Measurements from ENCODE around the gene MN1. TPM values are rescaled to one million over a fixed set of nuclear protein-coding genes. Genes with fewer than 3 reads are reported as not detected.

Gene MN1
- total RNA-seq, 2 donors from 2014 or later = 0.92 to 2.3 TPM

DNA sequence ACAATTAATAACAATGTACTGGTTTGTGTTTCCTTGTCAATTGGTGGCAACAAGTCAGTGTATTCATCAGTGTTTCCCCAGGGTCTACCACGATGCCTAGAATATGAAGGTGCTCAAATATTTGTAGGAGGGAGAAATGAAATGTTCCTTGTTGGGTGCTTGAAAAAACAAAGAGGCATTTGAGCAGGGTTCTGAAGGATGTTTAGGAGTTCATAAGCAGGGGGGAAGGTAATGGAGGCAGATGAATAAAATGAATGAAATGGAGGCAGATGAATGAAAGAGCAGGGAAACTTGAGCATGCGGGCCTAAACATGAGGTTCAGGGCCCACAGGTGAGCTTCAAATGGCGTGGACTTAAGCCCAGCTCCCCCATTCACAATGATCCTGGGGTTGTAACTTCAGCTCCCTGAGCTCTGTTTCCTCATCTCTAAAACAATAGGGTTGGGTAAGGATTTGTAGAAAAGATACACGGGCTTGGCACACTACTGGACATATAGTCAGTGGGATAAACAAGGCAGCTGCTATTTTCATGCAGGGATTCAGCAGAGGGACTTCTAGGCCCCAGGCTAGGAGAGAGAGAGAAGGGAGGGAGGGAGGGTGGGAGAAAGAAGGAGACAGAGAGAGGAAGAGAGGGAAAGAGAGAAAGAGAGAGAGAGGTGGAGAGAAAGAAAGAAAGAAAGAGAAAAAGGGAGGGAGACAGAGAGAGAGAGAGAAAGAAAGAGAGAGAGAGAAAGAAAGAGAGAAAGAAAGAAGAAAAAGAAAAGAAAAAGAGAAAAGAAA lies 73.7 kb downstream of the MN1 start:
- intact Hi-C loops (cut with DNase I, micrococcal nuclease) = no loop called here
- ATAC-seq = no peak
- DNase-seq = no peak

DNA sequence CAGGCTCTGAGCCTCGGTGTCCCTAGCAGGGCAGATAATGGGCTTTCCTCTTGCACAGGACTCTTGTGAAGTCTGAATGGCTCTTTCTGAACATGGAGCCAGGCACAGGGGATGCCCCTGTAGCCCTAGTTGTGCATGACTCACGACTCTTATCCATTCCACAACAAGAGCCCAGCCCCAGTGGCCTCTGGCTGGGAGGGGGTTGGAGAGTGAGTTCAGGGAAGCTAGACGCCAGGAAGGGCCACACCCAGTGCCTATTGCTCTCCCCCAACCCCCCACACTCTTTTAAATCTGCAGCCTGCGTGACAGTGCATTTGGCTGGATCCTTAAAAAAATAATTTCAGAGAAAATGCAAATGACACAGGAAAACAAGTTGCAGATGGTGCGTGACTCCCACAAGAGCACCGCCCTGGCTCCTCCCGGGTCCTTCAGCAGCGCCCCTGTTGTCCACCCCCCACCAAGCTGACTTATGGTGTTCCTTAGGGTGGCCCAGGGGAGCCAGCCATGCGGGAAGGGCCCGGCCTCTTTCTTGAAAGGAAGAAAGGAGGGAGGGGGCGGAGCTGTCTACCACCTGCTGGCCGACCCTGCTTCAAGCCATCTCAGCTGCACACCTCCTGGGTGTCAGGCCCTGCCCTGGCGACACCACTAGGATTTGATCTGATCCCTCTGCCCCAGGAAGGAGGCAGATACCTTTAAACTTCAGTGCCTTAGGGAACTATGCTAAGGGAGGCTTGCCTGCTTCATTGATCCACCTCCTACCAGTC lies 74.7 kb downstream of the MN1 start:
- intact Hi-C loops (cut with DNase I, micrococcal nuclease) = no loop called here
- peak; percentile 12 to 42 for DNase-seq
- peak; percentile 70 for ATAC-seq

DNA sequence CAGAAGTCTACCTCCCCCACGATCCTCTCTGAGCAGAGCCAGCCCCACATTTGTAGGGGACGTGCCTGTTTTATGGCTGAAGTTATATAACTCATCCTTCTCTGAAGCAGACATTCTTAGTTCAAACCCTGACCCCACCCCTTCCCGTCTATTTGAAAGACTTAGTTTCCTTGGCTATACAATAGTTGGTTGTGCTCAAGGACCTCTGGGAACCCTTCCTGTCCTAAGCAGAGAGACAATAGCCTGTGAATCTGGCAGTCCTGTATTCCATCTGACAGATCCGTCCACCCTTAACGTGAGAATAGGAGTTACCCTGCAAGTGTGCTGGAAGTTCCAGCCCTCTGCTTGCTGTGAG lies 75.2 kb downstream of the MN1 start:
- intact Hi-C loops (cut with DNase I, micrococcal nuclease) = no loop called here

DNA sequence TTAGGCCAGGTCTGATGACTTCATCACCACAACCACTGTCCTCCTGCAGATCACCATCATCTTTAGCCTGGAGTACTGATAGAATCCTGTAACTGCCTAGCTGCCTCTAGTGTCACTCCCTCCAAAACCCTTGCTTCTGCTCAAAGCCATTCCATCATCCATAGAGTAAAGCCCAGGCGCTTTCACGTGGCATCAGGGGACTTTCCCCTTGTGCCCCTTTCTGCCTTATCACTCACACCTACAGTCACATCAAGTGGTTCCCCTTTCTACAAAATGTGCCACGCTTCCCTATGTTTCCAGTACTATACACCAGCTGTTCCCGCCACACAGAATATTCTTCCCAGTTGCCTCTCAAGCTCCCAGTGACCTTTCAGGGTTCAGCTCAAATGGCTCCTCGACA lies 75.9 kb downstream of the MN1 start:
- ATAC-seq (no peak), DNase-seq (no peak)
- intact Hi-C loops (cut with DNase I, micrococcal nuclease) = no loop called here

More for the DNA sequence above, 75.2 kb downstream of the MN1 start:
- no peak for ATAC-seq
- DNase-seq = no peak

DNA sequence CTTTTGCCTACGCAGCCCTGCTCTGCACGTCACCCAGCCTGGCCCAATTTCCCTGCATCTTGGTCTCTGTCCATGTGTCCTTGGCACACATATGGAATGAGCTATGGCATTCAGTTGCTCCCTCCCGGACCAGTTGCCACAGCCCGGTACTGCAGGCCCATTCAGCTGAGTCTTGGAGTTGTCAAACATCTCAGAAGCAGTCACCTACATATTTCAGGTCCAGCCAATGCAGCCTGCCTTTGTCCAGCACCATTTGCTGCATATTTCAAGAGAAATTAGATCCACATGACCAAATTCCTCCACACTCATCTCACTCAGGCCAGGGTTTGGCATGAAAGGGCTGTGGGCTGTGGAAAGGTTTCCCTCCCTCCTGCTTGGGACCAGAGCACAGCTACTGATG lies 76.8 kb downstream of the MN1 start:
- no peak for DNase-seq
- no peak for ATAC-seq
- intact Hi-C loops (cut with DNase I, micrococcal nuclease) = no loop called here

DNA sequence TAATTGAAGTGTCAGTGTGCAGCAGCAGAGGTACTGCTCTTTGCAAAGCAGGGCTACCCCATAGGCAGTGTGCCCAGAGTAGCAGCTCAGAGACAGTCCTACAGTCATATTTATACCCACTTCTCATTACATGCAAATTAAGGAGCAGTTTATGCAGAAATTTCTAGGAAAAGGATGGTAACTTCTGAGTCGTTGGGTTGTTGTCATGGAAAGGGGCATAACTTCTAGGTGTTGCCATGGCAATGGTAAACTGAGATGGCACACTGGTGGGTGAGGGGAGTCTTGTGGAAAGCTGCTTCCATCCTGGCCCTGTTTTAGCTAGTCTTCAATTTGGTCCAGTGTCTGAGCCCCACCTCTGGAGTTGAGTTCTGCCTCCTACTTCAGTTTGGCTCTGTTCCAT lies 77.4 kb downstream of the MN1 start:
- DNase-seq = no peak
- ATAC-seq = no peak
- intact Hi-C loops (cut with DNase I, micrococcal nuclease) = no loop called here

DNA sequence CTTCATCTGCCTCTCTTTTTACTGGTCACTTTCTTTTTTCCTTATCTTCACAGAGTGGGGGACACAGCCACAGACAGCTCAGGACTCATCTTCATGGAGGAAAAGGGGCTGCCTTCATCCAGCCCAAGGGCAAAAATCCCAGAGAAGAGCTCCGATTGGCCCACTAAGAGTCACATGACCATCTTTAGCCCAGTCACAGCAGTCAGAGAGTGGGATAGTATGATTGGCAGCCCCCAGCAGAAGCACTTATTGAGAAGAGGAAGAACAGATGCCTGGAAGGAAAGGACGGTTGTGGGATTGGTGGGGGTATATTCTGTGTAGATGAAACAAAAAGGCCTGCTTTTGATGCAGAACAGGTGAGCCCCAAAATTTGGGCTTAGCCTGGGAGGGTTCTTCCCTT lies 77.8 kb downstream of the MN1 start:
- DNase-seq (no peak), ATAC-seq (no peak)
- intact Hi-C loops (cut with DNase I, micrococcal nuclease) = no loop called here

DNA sequence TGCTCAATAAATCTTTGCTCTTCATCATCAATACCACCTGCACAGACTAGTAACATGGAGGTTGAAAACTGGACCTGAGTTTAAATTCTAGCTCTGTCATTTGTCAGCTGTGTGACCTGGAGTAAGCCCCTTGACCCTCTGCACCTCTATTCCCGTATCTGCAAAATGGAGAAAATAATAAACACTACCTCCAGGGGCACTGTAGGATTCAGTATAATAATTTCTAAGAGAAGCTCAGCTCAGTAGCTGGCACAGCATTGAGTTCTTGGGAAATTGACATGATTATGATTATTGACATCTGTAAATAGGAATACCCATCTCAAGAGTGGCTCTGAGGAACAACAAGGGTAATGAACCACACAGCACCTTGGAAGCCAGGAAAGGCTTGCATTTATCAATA lies 78.4 kb downstream of the MN1 start:
- intact Hi-C loops (cut with DNase I, micrococcal nuclease) = no loop called here
- DNase-seq = no peak
- no peak for ATAC-seq

DNA sequence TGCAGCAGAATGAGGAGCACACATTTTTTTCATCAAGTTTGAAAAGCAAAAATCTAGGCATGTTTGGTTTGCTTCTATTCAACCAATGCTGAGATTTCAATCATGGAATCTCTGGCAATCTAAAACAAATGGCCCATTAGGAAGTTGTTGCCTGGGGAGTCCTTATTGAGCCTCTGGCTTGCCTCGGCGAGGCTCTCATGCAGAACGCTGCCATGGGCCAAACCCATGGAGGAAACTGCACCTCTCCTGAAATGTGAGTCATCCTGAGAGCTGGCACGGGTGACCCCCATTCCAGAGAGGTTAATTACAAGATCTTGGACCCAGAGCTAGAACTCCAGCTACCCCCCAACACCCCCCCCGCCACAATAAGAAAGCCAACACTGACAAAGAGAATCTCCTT lies 80.7 kb downstream of the MN1 start:
- DNase-seq = no peak
- no peak for ATAC-seq
- intact Hi-C loops (cut with DNase I, micrococcal nuclease) = no loop called here

DNA sequence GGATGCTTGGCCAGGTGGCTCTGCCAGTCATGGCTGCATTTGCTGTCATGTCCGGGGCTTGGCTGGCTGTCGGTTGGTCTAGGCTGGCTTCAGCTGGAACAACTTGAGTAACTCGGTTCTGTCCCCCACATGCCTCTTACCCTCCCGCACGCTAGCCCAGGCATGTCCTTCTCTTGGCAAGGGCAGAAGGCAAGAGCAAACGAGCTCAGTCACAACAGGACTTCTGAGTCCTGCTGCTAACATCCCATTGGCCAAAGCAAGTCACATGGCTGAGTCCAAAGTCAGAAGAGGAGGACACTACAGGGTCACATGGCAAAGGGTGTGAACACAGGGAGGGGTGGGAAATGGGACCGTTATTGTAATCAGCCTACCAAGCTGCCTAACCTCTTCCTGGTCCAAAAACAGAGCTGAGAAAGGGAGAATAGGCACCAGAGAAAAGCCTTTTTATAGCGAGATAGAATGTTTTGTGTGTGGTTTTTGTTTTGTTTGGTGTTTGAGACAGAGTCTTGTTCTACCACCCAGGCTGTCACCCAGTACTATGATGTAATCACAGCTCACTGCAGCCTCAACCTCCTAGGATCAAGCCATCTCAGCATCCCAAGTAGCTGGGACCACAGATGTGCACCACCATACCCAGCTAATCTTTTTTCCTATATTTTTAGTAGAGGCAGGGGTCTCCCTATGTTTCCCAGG lies 81.9 kb downstream of the MN1 start:
- intact Hi-C loops (cut with DNase I, micrococcal nuclease) = no loop called here
- DNase-seq (peak in 1 of 2 donors; percentile 26), ATAC-seq (peak; percentile 72)

DNA sequence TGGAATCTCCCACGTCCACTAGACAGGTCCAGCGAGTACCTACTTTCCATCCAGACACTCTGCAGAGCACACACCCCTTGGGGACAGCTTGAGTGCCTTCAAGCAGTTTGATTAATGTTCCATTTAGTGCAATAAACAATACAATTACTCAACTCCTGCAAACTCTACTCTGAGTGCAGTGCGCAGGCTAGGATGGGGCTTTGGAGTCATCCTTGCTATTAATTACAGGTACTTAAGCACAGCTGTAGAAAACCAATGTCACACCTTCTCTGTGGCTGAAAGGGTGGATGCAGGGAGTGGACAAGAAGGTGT lies 82.6 kb downstream of the MN1 start:
- intact Hi-C loops (cut with DNase I, micrococcal nuclease) = no loop called here
- ATAC-seq (no peak), DNase-seq (no peak)

DNA sequence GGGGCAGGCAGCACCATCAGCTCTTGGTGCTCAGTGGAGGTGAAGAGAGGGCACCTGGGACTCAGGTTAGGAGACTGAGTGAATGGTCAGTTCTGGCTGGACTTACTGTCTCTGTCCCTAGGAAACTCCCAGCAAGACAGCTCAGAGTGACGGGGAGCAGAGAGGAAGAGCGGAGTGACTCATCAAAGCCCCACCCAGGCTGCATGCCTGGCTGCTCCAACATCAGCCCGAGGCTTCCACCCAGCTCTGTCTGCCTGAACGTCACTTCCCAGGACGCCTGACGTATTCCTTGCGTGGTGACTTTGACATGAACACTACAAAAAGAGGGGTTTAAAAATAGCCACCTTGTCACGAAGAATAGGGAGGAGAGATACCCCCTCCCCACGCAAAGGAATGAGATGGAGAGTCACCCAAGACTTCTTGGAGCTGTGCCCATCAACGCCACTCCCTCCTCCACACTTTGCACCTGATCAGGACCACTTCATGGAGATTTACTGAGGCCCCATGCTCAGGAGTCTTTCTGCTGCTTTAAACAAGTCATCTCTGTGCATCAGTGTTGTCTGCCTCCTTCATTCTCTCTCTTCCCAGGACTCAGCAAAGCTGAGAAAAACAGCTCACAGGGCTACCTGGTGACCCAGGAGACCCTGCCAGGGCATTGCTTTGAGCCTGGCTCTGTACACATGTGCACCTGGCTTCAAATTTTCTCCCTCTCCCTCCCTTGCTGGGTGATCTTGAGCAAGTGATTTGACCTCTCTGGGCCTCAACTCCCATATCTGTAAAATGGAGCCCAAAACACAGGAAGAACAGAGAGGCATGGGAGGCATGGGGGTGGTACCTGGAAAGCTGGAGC lies 83.1 kb downstream of the MN1 start:
- intact Hi-C loops (cut with DNase I, micrococcal nuclease) = no loop called here
- peak; percentile 84 for ATAC-seq
- peak; percentile 38 to 57 for DNase-seq

DNA sequence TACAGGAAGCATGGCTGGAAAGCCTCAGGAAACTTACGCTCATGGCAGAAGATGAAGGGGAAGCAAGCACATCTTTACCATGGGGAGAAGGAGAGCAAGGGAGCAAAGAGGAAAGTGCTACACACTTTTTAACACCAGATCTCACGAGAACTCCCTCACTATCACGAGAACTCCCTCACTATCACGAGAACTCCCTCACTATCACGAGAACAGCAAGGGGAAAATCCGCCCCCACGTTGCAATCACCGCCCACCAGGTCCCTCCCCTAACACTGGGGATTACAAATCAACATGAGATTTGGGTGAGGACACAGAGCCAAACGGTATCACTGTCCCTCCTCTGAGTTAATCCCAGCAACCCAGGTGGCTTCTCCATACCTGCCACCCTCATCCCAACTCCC lies 84.5 kb downstream of the MN1 start:
- DNase-seq = no peak
- no peak for ATAC-seq
- intact Hi-C loops (cut with DNase I, micrococcal nuclease) = no loop called here

DNA sequence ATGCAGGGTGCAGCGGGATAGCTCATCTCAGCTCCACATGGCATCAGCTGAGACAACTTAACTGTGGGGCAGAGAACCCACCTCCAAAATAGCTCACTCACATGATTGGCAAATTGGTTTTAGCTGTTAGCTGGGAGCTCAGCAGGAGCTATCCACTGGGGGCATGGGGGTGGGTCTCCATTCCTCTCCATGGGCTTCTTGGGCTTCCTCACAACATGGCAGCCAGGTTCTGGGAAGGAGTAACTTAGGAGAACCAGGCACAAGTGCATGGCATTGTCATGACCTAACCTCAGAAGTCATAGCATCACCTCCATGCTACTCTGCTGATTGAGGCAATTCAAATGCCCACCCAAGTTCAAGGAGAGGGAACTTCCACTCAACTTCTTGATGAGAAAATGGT lies 85.5 kb downstream of the MN1 start:
- ATAC-seq (no peak), DNase-seq (no peak)
- intact Hi-C loops (cut with DNase I, micrococcal nuclease) = no loop called here

DNA sequence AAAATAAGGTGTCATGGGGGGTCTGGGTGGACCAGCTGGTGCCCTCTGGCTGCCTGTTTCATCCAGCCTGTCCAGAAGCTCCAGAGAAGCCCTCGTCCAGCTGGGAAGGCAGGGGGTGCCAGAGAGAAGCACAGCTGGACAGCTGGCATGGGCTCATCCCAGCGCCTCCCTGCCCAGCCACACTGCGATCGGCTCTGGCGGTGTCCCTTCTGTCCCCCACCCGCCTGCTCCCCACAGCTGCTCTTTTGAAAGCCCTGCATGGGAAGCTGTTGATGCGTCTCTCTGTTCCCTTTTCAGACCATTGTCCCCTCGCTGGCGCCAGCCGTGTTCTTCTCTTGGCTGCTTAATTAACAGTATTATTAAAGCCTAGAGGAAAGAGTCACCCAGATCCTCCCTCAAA lies 86.5 kb downstream of the MN1 start:
- DNase-seq = no peak
- intact Hi-C loops (cut with DNase I, micrococcal nuclease) = no loop called here
- ATAC-seq = no peak

DNA sequence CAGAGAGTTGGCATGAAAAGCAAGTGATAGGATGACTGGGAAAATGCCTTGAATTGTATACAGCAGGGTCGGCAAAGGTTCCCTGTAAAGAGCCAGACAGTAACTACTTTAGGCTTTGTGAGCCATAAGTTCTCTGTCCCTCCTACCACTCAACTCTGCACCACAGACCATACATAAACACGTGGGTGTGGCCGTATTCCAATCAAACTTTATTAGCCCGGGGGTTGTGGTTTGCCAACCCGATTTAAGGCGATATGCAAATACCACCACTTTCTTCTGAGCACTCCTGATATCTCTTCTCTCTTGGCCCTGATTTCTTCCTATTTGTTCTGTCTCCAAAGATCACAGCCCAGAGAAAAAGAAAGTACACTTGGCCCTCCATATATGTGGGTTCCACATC lies 87.5 kb downstream of the MN1 start:
- intact Hi-C loops (cut with DNase I, micrococcal nuclease) = no loop called here
- ATAC-seq (peak; percentile 59), DNase-seq (no peak)

DNA sequence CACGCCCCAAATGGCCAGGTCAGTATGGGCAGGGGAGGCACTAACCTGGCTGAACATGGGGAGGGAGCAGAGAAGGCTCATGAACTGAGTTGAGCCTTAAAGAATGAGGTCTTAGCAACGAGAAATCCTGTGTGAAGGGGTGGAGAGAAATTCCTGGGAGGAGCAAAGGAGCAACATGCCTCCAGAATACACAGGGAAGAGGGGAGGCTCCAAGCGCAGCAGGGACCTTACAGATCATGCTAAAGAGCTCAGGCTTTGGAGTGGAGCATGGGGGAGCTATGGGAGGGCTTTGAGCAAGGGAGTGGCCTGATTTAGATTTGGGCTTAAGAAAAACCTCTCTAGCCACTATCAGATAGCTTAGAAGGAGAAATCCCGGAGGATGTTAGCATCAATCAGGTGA lies 88.1 kb downstream of the MN1 start:
- DNase-seq = no peak
- ATAC-seq = no peak
- intact Hi-C loops (cut with DNase I, micrococcal nuclease) = no loop called here

DNA sequence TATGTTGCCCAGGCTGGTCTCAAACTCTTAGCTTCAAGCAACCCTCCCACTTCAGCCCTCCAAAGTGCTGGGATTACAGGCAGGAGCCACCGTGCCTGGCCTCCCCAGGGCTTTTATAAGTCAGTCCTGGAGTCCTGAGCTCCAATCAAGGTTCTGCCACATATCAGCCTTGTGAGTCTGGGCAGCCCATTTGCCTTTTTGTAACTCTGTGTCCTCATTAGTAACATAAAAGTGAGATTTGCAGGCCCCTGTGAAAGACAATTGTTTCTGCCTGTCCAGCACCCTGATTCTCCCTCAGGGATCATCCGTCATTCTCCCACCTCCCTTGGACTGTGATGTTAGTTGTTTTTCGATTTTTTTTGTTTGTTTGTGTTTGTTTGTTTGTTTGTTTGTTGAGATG lies 89.8 kb downstream of the MN1 start:
- DNase-seq (no peak), ATAC-seq (no peak)
- intact Hi-C loops (cut with DNase I, micrococcal nuclease) = no loop called here

DNA sequence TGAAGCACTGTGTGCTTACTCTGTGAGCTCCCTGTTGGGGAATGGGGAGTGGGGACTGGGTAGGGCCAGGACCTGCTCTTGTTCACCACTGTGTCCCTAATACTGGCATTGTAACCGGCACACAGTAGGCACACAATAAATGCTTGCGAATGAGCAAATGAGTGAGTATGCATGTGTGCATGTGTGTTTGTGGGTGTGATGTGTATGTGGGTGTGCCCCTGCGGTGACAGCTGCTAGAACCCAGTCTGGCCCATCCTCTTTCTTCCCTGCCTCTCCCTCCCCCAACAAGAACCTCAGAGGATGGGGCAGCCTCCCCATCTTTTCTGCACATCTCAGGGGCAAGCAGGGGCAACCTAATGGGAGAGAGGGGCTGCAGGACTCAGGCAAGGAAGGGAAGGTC lies 90.5 kb downstream of the MN1 start:
- ATAC-seq (no peak), DNase-seq (no peak)
- intact Hi-C loops (cut with DNase I, micrococcal nuclease) = no loop called here
